Endodermal cell (in vitro differentiated cells): ENCODE data around the gene SPATS2. TPM values are rescaled to one million over a fixed set of nuclear protein-coding genes. Genes with fewer than 3 reads are reported as not detected.

Experiments
- DNase-seq: peaks from one replicate; pipeline ENCODE4 v3.0.0-alpha.2; 2017
- H3K27ac ChIP-seq: 2 replicates; pipeline ENCODE4 v1.5.1; 2013; ENCODE audit warnings: mild to moderate bottlenecking, low read depth, low read length, moderate library complexity
- H3K27me3 ChIP-seq: 2 replicates; pipeline ENCODE4 v1.6.1; 2013; ENCODE audit warnings: mild to moderate bottlenecking, low read length, moderate library complexity; ENCODE audit not compliant: insufficient read depth, control insufficient read depth, poor library complexity, severe bottlenecking
- H3K36me3 ChIP-seq: 2 replicates; pipeline ENCODE4 v1.7.0; 2013; ENCODE audit warnings: mild to moderate bottlenecking, low read length, moderate library complexity; ENCODE audit not compliant: control insufficient read depth, insufficient read depth
- H3K4me1 ChIP-seq: one replicate; pipeline ENCODE4 v1.7.0; 2013; ENCODE audit warnings: low read length; ENCODE audit not compliant: control insufficient read depth, insufficient read depth
- H3K4me3 ChIP-seq: 2 replicates; pipeline ENCODE4 v1.5.1; 2013; ENCODE audit warnings: mild to moderate bottlenecking, low read length, moderate library complexity
- H3K9ac ChIP-seq: 2 replicates; pipeline ENCODE4 v1.6.1; 2013; ENCODE audit warnings: mild to moderate bottlenecking, low read length, moderate library complexity; ENCODE audit not compliant: poor library complexity, severe bottlenecking; ENCODE audit errors: extremely low read depth
- H3K9me3 ChIP-seq: 2 replicates; pipeline ENCODE4 v1.6.1; 2013; ENCODE audit warnings: mild to moderate bottlenecking, low read length, moderate library complexity; ENCODE audit not compliant: control insufficient read depth
- H3K27ac Mint-ChIP-seq: 2 replicates; pipeline ENCODE4 v1.8.0; 2020; ENCODE audit warnings: mixed read lengths
- H3K27me3 Mint-ChIP-seq: 2 replicates; pipeline ENCODE4 v1.8.0; 2021; ENCODE audit warnings: mild to moderate bottlenecking, mixed read lengths; ENCODE audit not compliant: insufficient read depth
- H3K36me3 Mint-ChIP-seq: 2 replicates; pipeline ENCODE4 v1.8.0; 2020; ENCODE audit warnings: low read depth, mixed read lengths
- H3K4me1 Mint-ChIP-seq: 2 replicates; pipeline ENCODE4 v1.8.0; 2020; ENCODE audit warnings: mixed read lengths
- H3K4me3 Mint-ChIP-seq: 2 replicates; pipeline ENCODE4 v1.8.0; 2020; ENCODE audit warnings: mild to moderate bottlenecking, moderate library complexity, mixed read lengths
- H3K9me3 Mint-ChIP-seq: 2 replicates; pipeline ENCODE4 v1.8.0; 2020; ENCODE audit warnings: mild to moderate bottlenecking, mixed read lengths
- CTCF ChIP-seq: fragments of 200-600 bp; sonication (generic); conservative IDR thresholded peaks from 2 replicates; pipeline ENCODE4 v1.5.0; 2021; ENCODE audit warnings: antibody characterized with exemption, mild to moderate bottlenecking
- WGBS, 2 experiments: methylation state at CpG; one replicate each; pipeline versions ENCODE4 v1.1.5 to v1.1.7; 2013; ENCODE audit warnings: missing lambda C conversion rate in 2 of 2, mixed read lengths in 1 of 2; ENCODE audit not compliant: insufficient coverage in 1 of 2, insufficient read length in 1 of 2; 5-methylcytosine and 5-hydroxymethylcytosine counted together
- total RNA-seq, 2 donors: library from RNA; stranded (reverse); fragmentation: NEBNext Ultra II Directional in 1 of 2; extraction: Animal tissue kit (Norgen Biotek cat#: 25700) in 1 of 2; gene quantifications; 2 replicates in 1 of 2; 3 replicates in 1 of 2; pipeline ENCODE4 v1.2.1, GENCODE V29; 2021

The SPATS2 gene
- total RNA-seq, 2 donors from 2014 or later: 50.2 to 64.8 TPM

- no peaks in the 10 kb centered on the region for H3K27me3 Mint-ChIP-seq
- Histone ChIP-seq H3K4me1 (no peaks in the 10 kb centered on the region), H3K27me3 (no peaks in the 10 kb centered on the region), H3K27ac (no peak overlapping the region), H3K36me3 (no peaks in the 10 kb centered on the region), H3K4me3 (no peak overlapping the region), H3K9ac (no peak overlapping the region), H3K9me3 (no peaks in the 10 kb centered on the region)
- H3K27ac Mint-ChIP-seq: no peak overlapping the region
- H3K4me1 Mint-ChIP-seq: peaks cover 10% of the 10 kb centered on the region
- no peak for TF ChIP-seq CTCF
- DNase-seq: no peak
- H3K4me3 Mint-ChIP-seq: no peak overlapping the region
- peaks cover 3% of the 10 kb centered on the region for H3K36me3 Mint-ChIP-seq
- 97 to 100% methylated on average over 1 of the region's 1 CpG for WGBS, 2 experiments
- H3K9me3 Mint-ChIP-seq: peaks cover under 1% of the 10 kb centered on the region
Measured at GRCh38 chr12:49400304-49400703, 33.0 kb downstream of the SPATS2 start.

- Histone ChIP-seq H3K4me1 (no peaks in the 10 kb centered on the region), H3K9me3 (no peaks in the 10 kb centered on the region), H3K36me3 (peaks cover 10% of the 10 kb centered on the region), H3K27me3 (no peaks in the 10 kb centered on the region), H3K4me3 (no peak overlapping the region), H3K9ac (no peak overlapping the region), H3K27ac (no peak overlapping the region)
- no peak overlapping the region for H3K27ac Mint-ChIP-seq
- H3K27me3 Mint-ChIP-seq: no peaks in the 10 kb centered on the region
- no peaks in the 10 kb centered on the region for H3K9me3 Mint-ChIP-seq
- peaks cover 10% of the 10 kb centered on the region for H3K4me1 Mint-ChIP-seq
- peaks cover 2% of the 10 kb centered on the region for H3K36me3 Mint-ChIP-seq
- 92 to 95% methylated on average over 3 to 5 of the region's 5 CpGs for WGBS, 2 experiments
- H3K4me3 Mint-ChIP-seq: no peak overlapping the region
- TF ChIP-seq CTCF: no peak
- no peak for DNase-seq
Measured at GRCh38 chr12:49403971-49404450, 36.7 kb downstream of the SPATS2 start.

- TF ChIP-seq CTCF: no peak
- Histone ChIP-seq H3K9ac (no peak overlapping the region), H3K27ac (no peak overlapping the region), H3K9me3 (no peaks in the 10 kb centered on the region), H3K4me3 (no peak overlapping the region), H3K4me1 (no peaks in the 10 kb centered on the region), H3K27me3 (no peaks in the 10 kb centered on the region), H3K36me3 (peaks cover 10% of the 10 kb centered on the region)
- Mint-ChIP-seq H3K9me3 (no peaks in the 10 kb centered on the region), H3K27me3 (no peaks in the 10 kb centered on the region), H3K36me3 (peaks cover 7% of the 10 kb centered on the region), H3K27ac (no peak overlapping the region), H3K4me3 (no peak overlapping the region), H3K4me1 (peaks cover 10% of the 10 kb centered on the region)
- no peak for DNase-seq
Measured at GRCh38 chr12:49404956-49405355, 37.7 kb downstream of the SPATS2 start.
